Kidney (tissue), 14 donors: Measurements from ENCODE around the gene MAPRE2. TPM values are rescaled to one million over a fixed set of nuclear protein-coding genes. Genes with fewer than 3 reads are reported as not detected.

Source experiments
- DNase-seq, 5 donors: peaks; one replicate each; pipeline ENCODE4 v3.0.0-alpha.2; 2013 to 2020
- FAIRE-seq: peaks from 2 replicates; lab custom pipeline; 2012; peaks lifted over from hg19 to GRCh38; lab: Jason Lieb, UNC
- H3K27ac ChIP-seq, 2 donors: one replicate each; pipeline ENCODE4 v1.7.0; 2013; ENCODE audit warnings: low read depth in 2 of 2, low read length in 2 of 2, inconsistent platforms in 1 of 2
- H3K27me3 ChIP-seq: one replicate; pipeline ENCODE4 v1.7.1; 2013; ENCODE audit warnings: low read length, inconsistent platforms; ENCODE audit not compliant: control insufficient read depth, insufficient read depth
- H3K36me3 ChIP-seq, 3 donors: one replicate each; pipeline versions ENCODE4 v1.7.0 to v1.7.1; 2013; ENCODE audit warnings: low read length in 3 of 3, control low read depth in 1 of 3, inconsistent platforms in 1 of 3; ENCODE audit not compliant: insufficient read depth in 3 of 3, control insufficient read depth in 2 of 3
- H3K4me1 ChIP-seq, 3 donors: one replicate each; pipeline versions ENCODE4 v1.7.0 to v1.7.1; 2013; ENCODE audit warnings: low read length in 3 of 3, inconsistent platforms in 1 of 3, low read depth in 1 of 3; ENCODE audit not compliant: control insufficient read depth in 2 of 3, insufficient read depth in 2 of 3
- H3K4me3 ChIP-seq, 3 donors: one replicate each; pipeline versions ENCODE4 v1.7.0 to v1.8.1; 2013; ENCODE audit warnings: low read length in 3 of 3, control low read depth in 1 of 3, inconsistent platforms in 1 of 3
- H3K9ac ChIP-seq, 3 donors: one replicate each; pipeline versions ENCODE4 v1.7.0 to v1.7.1; 2013; ENCODE audit warnings: low read length in 3 of 3, control low read depth in 1 of 3, inconsistent platforms in 1 of 3
- H3K9me3 ChIP-seq, 3 donors: one replicate each; pipeline versions ENCODE4 v1.7.0 to v1.7.1; 2013; ENCODE audit warnings: low read length in 3 of 3, control low read depth in 1 of 3, inconsistent platforms in 1 of 3; ENCODE audit not compliant: control insufficient read depth in 2 of 3, insufficient read depth in 1 of 3
- intact Hi-C: fragments of 100-400 bp; cut with DNase I; formaldehyde crosslinking; loops from one replicate; pipeline ENCODE4 v1.11.1; 2022
- polyA plus RNA-seq: library from polyadenylated mRNA; stranded (reverse); fragments of 350-450 nt; fragmentation: Illumina TruSeq; extraction: RNeasy Lipid Tissue Mini Kit (QIAGEN cat#74804); gene quantifications from one replicate; pipeline ENCODE4 v1.2.3, GENCODE V29; 2014; ENCODE audit warnings: low read depth, low replicate concordance; ENCODE audit not compliant: insufficient read depth
- total RNA-seq: library from RNA; stranded (reverse); fragmentation: NEBNext Ultra II Directional; extraction: Animal tissue kit (Norgen Biotek cat#: 25700); gene quantifications from one replicate; pipeline ENCODE4 v1.2.1, GENCODE V29; 2021
- TF ChIP-seq, protein P1 (sequence below): IDR thresholded peaks from 3 replicates; pipeline ENCODE4 v1.5.1; 2012; ENCODE audit warnings: mild to moderate bottlenecking, moderate library complexity, borderline replicate concordance; ENCODE audit not compliant: insufficient read depth; ENCODE audit errors: extremely low read depth
- donor health status: control.
- donor health status: control.
- donor health status: control.
- donor health status: control.
- donor health status: control.
- donor health status: DM: yes; HTN: yes; CAD: no.
- donor health status: Normal renal cell carcinoma (clear cell type).

The MAPRE2 gene
- total and polyA plus RNA-seq, 2 donors from 2014 or later, result 15.2 to 30.2 TPM

DNA sequence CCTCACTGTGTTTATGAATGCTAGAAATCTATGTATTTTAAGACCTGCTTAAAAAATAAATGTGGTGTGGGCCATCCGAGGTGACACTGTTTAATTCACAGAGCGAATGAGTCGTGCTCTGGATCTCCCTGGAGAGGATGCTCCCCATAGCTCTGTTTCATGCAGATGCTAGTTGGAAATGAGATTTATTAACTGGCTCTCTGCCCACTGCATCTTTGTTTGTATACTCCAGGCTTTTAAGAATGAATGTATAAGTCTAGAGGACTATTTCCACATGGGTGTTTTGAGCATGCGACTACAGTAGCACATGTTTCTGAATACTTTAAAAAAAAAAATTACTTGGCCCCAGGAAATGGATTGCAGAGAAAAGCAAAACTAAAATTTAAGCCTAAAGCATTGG is 3.9 kb downstream of the MAPRE2 start:
- TF ChIP-seq, protein P1, sequence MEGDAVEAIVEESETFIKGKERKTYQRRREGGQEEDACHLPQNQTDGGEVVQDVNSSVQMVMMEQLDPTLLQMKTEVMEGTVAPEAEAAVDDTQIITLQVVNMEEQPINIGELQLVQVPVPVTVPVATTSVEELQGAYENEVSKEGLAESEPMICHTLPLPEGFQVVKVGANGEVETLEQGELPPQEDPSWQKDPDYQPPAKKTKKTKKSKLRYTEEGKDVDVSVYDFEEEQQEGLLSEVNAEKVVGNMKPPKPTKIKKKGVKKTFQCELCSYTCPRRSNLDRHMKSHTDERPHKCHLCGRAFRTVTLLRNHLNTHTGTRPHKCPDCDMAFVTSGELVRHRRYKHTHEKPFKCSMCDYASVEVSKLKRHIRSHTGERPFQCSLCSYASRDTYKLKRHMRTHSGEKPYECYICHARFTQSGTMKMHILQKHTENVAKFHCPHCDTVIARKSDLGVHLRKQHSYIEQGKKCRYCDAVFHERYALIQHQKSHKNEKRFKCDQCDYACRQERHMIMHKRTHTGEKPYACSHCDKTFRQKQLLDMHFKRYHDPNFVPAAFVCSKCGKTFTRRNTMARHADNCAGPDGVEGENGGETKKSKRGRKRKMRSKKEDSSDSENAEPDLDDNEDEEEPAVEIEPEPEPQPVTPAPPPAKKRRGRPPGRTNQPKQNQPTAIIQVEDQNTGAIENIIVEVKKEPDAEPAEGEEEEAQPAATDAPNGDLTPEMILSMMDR, result no peak
- no peak overlapping the region for H3K9ac ChIP-seq
- DNase-seq (peak in 2 of 5 donors; percentile 62 to 80), FAIRE-seq (no peak)
- intact Hi-C loops, result no loop called here
- no peak overlapping the region for H3K27ac ChIP-seq
- H3K9me3 ChIP-seq, result no peaks in the 10 kb centered on the region
- peaks cover 2 to 5% (median 3%) of the 10 kb centered on the region in 3 donors for H3K4me1 ChIP-seq
- no peaks in the 10 kb centered on the region for H3K27me3 ChIP-seq
- no peak overlapping the region for H3K4me3 ChIP-seq
- H3K36me3 ChIP-seq, result no peaks in the 10 kb centered on the region

DNA sequence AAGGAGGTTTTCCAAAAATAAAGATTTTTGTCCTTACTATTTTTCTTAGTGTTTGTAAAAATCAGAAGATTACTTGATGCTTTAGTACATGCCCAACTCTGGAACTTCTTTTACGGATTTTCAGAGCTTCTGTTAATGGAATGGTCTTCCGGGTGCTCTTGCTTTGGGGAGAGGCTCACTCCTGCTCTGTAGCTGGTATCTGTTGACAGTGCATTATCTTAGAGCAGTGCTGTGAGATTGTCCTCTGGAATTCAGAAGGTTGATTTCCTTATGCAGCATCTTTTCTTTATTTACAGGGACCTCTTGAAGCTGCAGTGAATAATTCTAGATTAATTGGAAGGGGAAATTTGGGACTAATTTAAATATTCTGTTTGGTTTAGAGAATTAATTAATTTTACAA is 4.6 kb downstream of the MAPRE2 start:
- TF ChIP-seq, protein P1, result no peak
- intact Hi-C loops, result no loop called here
- Histone ChIP-seq H3K36me3 (no peaks in the 10 kb centered on the region), H3K27me3 (no peaks in the 10 kb centered on the region), H3K4me1 (peaks cover 3 to 9% (median 8%) of the 10 kb centered on the region in 3 donors), H3K4me3 (no peak overlapping the region), H3K27ac (no peak overlapping the region), H3K9ac (no peak overlapping the region), H3K9me3 (no peaks in the 10 kb centered on the region)
- DNase-seq, result no peak
- no peak for FAIRE-seq

DNA sequence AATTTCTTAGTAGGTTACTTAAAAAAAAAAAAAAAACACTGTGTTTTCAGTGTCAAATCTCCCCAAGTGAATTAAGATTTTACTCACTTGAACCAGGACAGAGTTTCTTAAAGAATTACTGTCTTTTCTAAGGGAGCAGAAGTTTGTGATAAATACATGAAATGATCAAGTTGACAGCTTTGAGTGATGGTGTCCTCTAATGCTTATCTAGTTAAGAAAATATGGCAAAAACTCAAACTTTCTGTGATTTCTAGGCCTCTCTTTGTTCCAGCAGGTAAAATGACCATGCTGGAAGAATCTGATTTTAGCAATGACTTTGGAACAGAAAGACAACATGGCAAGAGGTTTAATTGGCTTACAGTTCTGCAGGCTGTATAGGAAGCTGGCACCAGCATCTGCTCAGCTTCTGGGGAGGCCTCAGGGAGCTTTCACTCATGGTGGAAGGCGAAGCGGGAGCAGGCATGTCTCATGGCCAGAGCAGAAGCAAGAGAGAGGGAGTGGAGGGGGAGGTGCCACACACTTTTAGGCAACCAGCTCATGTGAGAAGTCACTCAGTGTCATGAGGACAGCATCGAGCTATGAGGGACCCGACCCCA is 6.6 kb downstream of the MAPRE2 start:
- H3K27me3 ChIP-seq, result no peaks in the 10 kb centered on the region
- H3K9ac ChIP-seq, result no peak overlapping the region
- H3K9me3 ChIP-seq, result no peaks in the 10 kb centered on the region
- H3K27ac ChIP-seq, result no peak overlapping the region
- intact Hi-C loops, result no loop called here
- no peaks in the 10 kb centered on the region for H3K36me3 ChIP-seq
- DNase-seq (no peak), FAIRE-seq (no peak)
- TF ChIP-seq, protein P1, result no peak
- H3K4me1 ChIP-seq, result peaks cover 0 to 13% (median 8%) of the 10 kb centered on the region in 3 donors
- H3K4me3 ChIP-seq, result no peak overlapping the region
